ENCODE data around the gene VILL.
A peak's percentile ranks its signal among the peaks of the same experiment; 100 is the strongest.

The VILL gene

GRCh38 chr3:37995652-37996641 is 5.4 kb downstream of the VILL start:
- no peak for TF ChIP-seq GATA1 (IDR thresholded peaks at IDR 0.05; ENCODE audit: low read depth, low read length)
- no peak for TF ChIP-seq POLR2A (IDR thresholded peaks at IDR 0.05; ENCODE audit: low read length)
- no peak for DNase-seq

- DNase-seq: peak; percentile 90 to 91
- TF ChIP-seq POLR2A (IDR thresholded peaks at IDR 0.05; ENCODE audit: low read length) (no peak), GATA1 (IDR thresholded peaks at IDR 0.05; ENCODE audit: low read depth, low read length) (no peak)
These were observed 6.3 kb downstream of the VILL start for GRCh38 chr3:37996785-37997301.

- no peak for DNase-seq
- no peak for TF ChIP-seq GATA1 (IDR thresholded peaks at IDR 0.05; ENCODE audit: low read depth, low read length)
- TF ChIP-seq POLR2A (IDR thresholded peaks at IDR 0.05; ENCODE audit: low read length): no peak
These were observed 6.8 kb downstream of the VILL start for GRCh38 chr3:37997342-37997741.

GRCh38 chr3:37997791-37998370 is 7.3 kb downstream of the VILL start:
- TF ChIP-seq POLR2A (IDR thresholded peaks at IDR 0.05; ENCODE audit: low read length): no peak
- no peak for TF ChIP-seq GATA1 (IDR thresholded peaks at IDR 0.05; ENCODE audit: low read depth, low read length)
- DNase-seq: no peak

GRCh38 chr3:37999836-38000235 is 9.2 kb downstream of the VILL start:
- DNase-seq: no peak
- TF ChIP-seq GATA1 (IDR thresholded peaks at IDR 0.05; ENCODE audit: low read depth, low read length) (no peak), POLR2A (IDR thresholded peaks at IDR 0.05; ENCODE audit: low read length) (no peak)

GRCh38 chr3:38000242-38000916 is 9.8 kb downstream of the VILL start:
- TF ChIP-seq GATA1 (IDR thresholded peaks at IDR 0.05; ENCODE audit: low read depth, low read length): no peak
- no peak for TF ChIP-seq POLR2A (IDR thresholded peaks at IDR 0.05; ENCODE audit: low read length)
- no peak for DNase-seq

GRCh38 chr3:38000965-38001455 is 10.4 kb downstream of the VILL start:
- TF ChIP-seq GATA1 (IDR thresholded peaks at IDR 0.05; ENCODE audit: low read depth, low read length): no peak
- no peak for TF ChIP-seq POLR2A (IDR thresholded peaks at IDR 0.05; ENCODE audit: low read length)
- DNase-seq: no peak

GRCh38 chr3:38001456-38002081 is 11.0 kb downstream of the VILL start:
- TF ChIP-seq GATA1 (IDR thresholded peaks at IDR 0.05; ENCODE audit: low read depth, low read length) (no peak), POLR2A (IDR thresholded peaks at IDR 0.05; ENCODE audit: low read length) (no peak)
- peak in 1 of 2 experiments; percentile 10 for DNase-seq

GRCh38 chr3:38002291-38002876 is 11.8 kb downstream of the VILL start:
- no peak for DNase-seq
- TF ChIP-seq POLR2A (IDR thresholded peaks at IDR 0.05; ENCODE audit: low read length): no peak
- TF ChIP-seq GATA1 (IDR thresholded peaks at IDR 0.05; ENCODE audit: low read depth, low read length): no peak

- no peak for TF ChIP-seq GATA1 (IDR thresholded peaks at IDR 0.05; ENCODE audit: low read depth, low read length)
- no peak for TF ChIP-seq POLR2A (IDR thresholded peaks at IDR 0.05; ENCODE audit: low read length)
- DNase-seq: no peak
These were observed 12.4 kb downstream of the VILL start for GRCh38 chr3:38002940-38003339.

- peak; percentile 42 to 63 for DNase-seq
- TF ChIP-seq POLR2A (IDR thresholded peaks at IDR 0.05; ENCODE audit: low read length) (no peak), GATA1 (IDR thresholded peaks at IDR 0.05; ENCODE audit: low read depth, low read length) (no peak)
These were observed 12.8 kb downstream of the VILL start for GRCh38 chr3:38003371-38003816.

GRCh38 chr3:38003817-38004414 is 13.3 kb downstream of the VILL start:
- TF ChIP-seq POLR2A (IDR thresholded peaks at IDR 0.05; ENCODE audit: low read length): no peak
- TF ChIP-seq GATA1 (IDR thresholded peaks at IDR 0.05; ENCODE audit: low read depth, low read length): no peak
- DNase-seq: no peak
